GM12873 (cell line): ENCODE measurements around the gene CCR7.

Experiments used
- CTCF ChIP-seq: IDR thresholded peaks from 2 replicates; pipeline ENCODE4 v1.5.1; 2012; ENCODE audit warnings: low read depth, mild to moderate bottlenecking, moderate library complexity, low read length, control low read depth; ENCODE audit not compliant: insufficient read depth; ENCODE audit errors: missing control alignments

The CCR7 gene

DNA sequence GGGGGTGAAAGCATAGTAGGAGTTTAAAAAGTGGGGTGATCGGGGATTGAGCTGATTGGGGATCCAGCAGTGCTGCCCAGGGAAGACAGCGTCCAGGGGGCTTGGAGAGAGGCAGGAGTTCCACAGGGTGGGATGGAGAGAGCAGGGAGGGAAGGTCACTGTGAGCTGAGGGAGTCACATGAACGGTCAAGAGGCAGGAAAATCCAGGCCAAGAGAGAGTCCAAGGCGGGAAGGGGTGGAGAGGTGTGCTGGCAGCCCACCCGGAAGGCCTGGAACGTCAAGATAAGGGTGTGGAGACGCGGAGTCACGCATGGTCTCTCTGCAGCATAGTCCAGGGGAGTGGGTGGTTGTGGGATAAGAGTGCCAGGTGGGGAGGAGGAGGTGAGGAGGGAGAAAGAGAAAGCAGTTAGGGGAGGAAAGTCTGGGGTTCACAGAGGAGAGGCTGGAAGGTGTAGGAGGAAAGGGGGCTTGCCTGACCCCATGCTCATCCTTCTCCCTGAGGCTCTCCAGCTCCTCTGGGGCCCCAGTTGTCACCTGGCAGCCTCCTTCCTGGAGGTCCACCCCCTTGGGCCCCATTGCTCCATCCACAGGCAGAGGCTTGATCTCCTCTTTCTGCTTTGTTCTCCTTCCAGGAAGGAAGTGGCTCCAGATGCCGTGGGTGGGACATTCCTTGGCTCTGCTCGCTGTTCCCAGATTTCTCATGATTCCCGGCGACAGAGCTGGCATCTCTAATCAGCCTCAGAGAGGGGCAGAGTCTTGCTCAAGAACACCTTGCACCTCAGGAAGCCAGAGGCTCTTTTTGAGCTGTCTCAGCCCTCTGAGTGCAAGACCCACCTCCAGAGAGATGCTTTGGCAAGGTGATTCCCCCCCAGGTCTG, 28.7 kb downstream of the CCR7 start:
- TF ChIP-seq CTCF, result no peak

DNA sequence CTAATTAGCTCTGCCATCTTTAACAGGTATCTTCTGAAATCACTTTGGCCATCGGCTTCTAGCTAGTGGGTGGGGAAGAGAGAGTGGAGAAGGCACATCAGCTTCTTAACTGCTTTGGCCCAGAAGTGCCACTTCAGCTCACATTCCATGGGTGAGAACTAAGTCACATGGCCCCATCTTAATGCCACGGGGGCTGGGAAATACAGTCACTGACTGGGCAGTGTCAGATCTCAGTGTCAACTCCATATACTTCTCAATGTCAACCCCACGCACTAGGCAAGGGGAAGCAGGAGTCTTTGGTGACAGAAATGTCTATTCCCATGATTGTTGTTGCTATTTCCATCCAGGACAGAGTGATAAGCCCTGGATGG, 29.4 kb downstream of the CCR7 start:
- no peak for TF ChIP-seq CTCF

DNA sequence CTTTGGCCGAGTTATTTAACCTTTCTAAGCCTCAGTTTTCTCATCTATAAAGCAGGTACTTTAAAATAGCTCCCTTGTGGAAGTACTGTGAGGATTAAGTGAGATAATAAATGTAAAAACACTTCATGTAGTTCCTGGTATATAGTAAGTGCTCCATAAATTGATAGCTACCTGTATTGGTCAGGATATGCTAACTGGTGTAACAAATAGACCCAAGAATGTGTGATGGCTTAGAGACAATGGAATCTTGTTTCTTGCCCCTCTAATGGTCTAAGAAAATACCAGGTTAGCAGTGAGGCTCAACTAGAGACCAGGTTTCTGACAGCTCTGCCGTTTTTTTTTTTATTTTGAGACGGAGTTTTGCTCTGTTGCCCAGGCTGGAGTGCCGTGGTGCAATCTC, 29.8 kb downstream of the CCR7 start:
- no peak for TF ChIP-seq CTCF

- no peak for TF ChIP-seq CTCF
These were observed 30.7 kb downstream of the CCR7 start for GRCh38 chr17:40534371-40535189.

DNA sequence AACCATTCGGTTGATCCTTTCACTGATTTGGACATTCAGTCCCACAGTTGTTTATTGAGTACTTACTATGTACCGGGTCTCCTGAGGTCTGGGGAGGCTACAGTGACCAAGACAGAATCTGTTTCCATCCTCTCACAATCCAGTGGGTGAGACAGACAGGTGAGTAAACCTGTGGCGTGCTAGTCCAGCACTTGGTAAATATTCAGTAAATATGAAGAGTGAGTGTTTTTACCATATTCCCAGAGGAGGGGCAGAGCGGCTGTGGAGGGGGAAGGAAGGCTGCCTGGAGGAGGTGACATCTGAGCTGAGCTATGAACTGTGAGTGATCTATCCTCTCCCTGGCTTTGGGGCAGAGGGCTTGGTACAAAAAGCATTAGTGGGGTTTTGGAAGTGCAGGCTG, 31.4 kb downstream of the CCR7 start:
- TF ChIP-seq CTCF, result no peak

- no peak for TF ChIP-seq CTCF
These were observed 32.6 kb downstream of the CCR7 start for GRCh38 chr17:40532520-40533253.
